HG02588 (cell line): ENCODE results near the gene OR11H1.
"Not testable (repeated sequence)": the region's sequence is repeated elsewhere in the genome, so short reads cannot be mapped to it uniquely, and the experiment has no call there.

ENCODE experiments used
- ATAC-seq: cut with Tn5 transposase; IDR thresholded peaks from one replicate; pipeline ENCODE4 v1.9.1; 2021; ENCODE audit warnings: mild to moderate bottlenecking, moderate library complexity; ENCODE audit not compliant: unreplicated experiment

Gene OR11H1, protein sequence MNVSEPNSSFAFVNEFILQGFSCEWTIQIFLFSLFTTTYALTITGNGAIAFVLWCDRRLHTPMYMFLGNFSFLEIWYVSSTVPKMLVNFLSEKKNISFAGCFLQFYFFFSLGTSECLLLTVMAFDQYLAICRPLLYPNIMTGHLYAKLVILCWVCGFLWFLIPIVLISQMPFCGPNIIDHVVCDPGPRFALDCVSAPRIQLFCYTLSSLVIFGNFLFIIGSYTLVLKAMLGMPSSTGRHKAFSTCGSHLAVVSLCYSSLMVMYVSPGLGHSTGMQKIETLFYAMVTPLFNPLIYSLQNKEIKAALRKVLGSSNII

DNA sequence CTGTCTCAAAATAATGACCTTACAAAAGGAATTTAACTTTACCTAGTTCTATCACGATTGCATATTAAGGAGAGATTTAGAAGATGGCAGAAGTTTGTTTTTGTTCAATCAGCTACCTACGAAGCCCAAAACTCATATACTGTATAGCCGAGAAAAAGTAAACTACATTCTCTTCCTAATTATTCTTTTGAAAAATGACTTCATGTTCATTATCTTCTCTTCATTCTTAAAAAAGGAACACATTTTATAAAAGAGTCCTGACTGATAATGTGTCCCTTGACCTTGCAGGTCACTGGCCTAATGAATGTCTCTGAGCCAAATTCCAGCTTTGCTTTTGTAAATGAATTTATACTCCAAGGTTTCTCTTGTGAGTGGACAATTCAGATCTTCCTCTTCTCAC, at the start of gene OR11H1:
OR11H1 (plus strand) TSS at position 301 of the 400 bp plus-strand sequence; CDS start at position 301, 0 bp downstream.
- not testable (repeated sequence) for ATAC-seq

DNA sequence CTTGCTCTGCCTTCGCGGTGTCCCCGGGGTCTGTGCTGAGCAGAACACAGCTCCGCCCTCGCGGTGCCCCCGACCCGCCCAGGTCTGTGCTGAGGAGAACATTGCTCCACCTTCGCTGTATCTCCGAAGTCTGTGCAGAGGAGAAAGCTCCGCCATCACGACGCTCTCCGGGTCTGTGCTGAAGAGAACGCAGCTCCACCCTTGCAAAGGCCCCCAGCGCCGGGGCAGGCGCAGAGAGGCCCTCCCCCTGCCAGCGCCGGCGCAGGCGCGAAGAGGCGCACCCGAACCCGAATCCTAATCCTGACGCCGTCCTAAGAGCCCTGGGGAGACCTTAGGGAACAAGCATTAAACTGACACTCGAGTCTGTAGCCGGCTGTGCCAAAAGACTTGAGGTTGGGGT, 18.0 kb upstream of the OR11H1 start:
- ATAC-seq: not testable (repeated sequence)

DNA sequence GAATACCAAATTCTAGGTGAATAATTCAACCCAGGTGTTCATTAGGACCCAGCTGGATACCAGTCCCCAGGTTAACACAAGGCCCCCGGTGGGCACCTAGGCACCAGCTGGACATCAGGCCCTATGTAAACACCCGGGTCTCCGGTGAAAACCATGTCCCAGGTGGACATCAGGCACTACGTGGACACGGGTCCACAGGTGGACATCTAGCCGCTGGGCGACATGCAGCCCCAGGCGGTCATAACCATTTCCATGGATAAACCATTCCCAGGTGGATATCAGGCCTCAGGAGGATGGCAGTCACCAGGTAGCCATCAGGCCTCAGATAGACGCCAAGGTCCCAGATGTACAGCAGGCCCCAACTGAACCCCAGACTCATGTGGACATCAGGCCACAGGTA, 12.1 kb upstream of the OR11H1 start:
- not testable (repeated sequence) for ATAC-seq

DNA sequence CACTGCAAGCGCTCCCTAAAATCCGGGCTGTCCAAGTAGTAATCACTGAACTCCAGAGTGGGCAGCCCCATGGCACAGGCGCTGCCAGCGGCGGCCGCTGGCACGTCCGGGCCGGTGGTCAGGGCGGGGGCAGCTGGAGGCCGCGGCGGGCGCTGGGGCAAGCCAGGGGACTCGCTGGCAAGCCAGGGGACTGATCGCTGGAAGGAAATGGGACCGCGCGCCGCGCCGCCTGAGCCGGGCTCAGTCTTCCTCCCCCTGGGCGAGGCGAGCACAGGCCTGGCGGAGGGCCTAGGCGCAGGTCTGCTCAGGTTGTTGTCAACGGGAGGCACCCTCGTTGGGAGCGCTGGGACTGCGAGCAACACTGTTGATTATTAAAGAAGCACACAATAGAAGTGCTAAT, 25.8 kb downstream of the OR11H1 start:
- ATAC-seq: not testable (repeated sequence)

DNA sequence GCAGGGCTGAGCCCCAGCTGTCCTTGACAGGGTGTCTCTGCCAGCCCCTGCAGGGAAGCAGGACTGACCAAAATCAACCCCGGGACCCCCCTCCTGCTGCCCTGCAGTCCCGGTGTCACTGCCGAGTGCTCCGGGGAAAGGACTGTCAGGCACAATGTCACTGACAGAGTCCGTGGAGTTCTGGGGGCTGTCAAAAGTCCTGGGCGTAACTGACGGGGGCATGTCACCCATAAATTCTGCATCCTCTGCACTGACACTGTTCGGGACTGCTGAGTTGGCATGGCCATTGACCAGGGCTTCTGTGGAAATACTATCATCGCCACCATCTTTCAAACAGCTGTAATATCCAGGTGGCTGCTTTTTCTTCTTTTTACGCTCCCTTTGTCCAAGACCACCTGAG, 35.5 kb downstream of the OR11H1 start:
- ATAC-seq: not testable (repeated sequence)

DNA sequence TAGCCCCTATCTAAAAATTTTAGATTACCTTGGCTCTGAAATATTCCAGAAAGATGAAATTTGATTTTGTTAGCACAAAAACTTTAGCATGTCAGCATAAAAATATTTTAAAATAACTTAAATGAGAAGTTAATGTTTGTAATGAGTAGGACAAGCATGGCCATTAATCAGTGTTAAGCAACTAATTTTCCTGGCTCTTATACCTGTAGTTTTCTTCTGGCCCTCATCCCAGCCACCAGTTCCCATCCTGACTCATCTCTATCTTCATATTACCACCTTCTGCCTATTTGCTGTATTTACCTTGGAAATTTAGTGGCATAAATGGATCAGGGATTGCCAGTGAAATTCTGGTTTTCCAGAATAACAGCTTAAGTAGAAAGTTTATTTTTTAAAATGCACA, 37.1 kb downstream of the OR11H1 start:
- not testable (repeated sequence) for ATAC-seq
